ENCODE measurements around the gene GTPBP1. TPM values are rescaled to one million over a fixed set of nuclear protein-coding genes. Genes with fewer than 3 reads are reported as not detected.

The GTPBP1 gene
- total and polyA plus RNA-seq, 2 of the 13 experiments (the other 11 are each of a cell fraction or from before 2014, with no cell fraction given): 22.3 to 27.0 TPM

- TF ChIP-seq ZBTB20 (CRISPR knock-in tag; IDR thresholded peaks at IDR 0.05; ENCODE audit: borderline replicate concordance, low read depth): no peak
- 0 out of 2 replicates have a peak, but pooled peaks have one; percentile 53 for TF ChIP-seq YEATS4 (CRISPR knock-in tag; IDR thresholded peaks at IDR 0.05; ENCODE audit: borderline replicate concordance)
- TF ChIP-seq ZNF790 (CRISPR knock-in tag; IDR thresholded peaks at IDR 0.05; ENCODE audit: borderline replicate concordance): no peak
- no peak for TF ChIP-seq ATF1 (CRISPR knock-in tag; IDR thresholded peaks at IDR 0.05)
- TF ChIP-seq TBL1XR1 (IDR thresholded peaks at IDR 0.05; ENCODE audit: borderline replicate concordance, low read length, partially characterized antibody): no peak
- no peak for TF ChIP-seq MBD4 (IDR thresholded peaks at IDR 0.05; ENCODE audit: borderline replicate concordance, low read length)
- TF ChIP-seq MAX (IDR thresholded peaks at IDR 0.05): no peak; the same call in 1 of the 2 replicates
- no peak for TF ChIP-seq JUND (CRISPR knock-in tag; IDR thresholded peaks at IDR 0.05)
- TF ChIP-seq KDM6A (CRISPR knock-in tag; IDR thresholded peaks at IDR 0.05; ENCODE audit: low read depth): no peak
- no peak for TF ChIP-seq HDAC1 (CRISPR knock-in tag; IDR thresholded peaks at IDR 0.05)
- no peak for TF ChIP-seq ZSCAN5A (CRISPR knock-in tag; IDR thresholded peaks at IDR 0.05; ENCODE audit: borderline replicate concordance)
- no peak for TF ChIP-seq GABPA (IDR thresholded peaks at IDR 0.05; ENCODE audit: low read depth, low read length)
- TF ChIP-seq GABPA (CRISPR knock-in tag; IDR thresholded peaks at IDR 0.05; ENCODE audit: low read depth): peak; percentile 55; the same call in 1 of the 2 replicates
- no peak for TF ChIP-seq ZMYM3 (CRISPR knock-in tag; IDR thresholded peaks at IDR 0.05)
- no peak for TF ChIP-seq PHF20 (CRISPR knock-in tag; IDR thresholded peaks at IDR 0.05)
- TF ChIP-seq ZHX1 (CRISPR knock-in tag; IDR thresholded peaks at IDR 0.05; ENCODE audit: low read depth): no peak
- TF ChIP-seq PAXIP1 (CRISPR knock-in tag; conservative IDR thresholded peaks at IDR 0.05): no peak
- TF ChIP-seq MEIS1 (CRISPR knock-in tag; IDR thresholded peaks at IDR 0.05; ENCODE audit: borderline replicate concordance): no peak
- no peak for TF ChIP-seq RFX3 (CRISPR knock-in tag; IDR thresholded peaks at IDR 0.05)
- TF ChIP-seq HNF4A (CRISPR knock-in tag; IDR thresholded peaks at IDR 0.05): no peak
- TF ChIP-seq ZSCAN30 (CRISPR knock-in tag; IDR thresholded peaks at IDR 0.05): no peak
- TF ChIP-seq ZNF460 (CRISPR knock-in tag; IDR thresholded peaks at IDR 0.05; ENCODE audit: borderline replicate concordance): no peak
- TF ChIP-seq MED1 (CRISPR knock-in tag; IDR thresholded peaks at IDR 0.05): no peak; the same call in 1 of the 2 replicates
These were observed 48.5 kb upstream of the GTPBP1 start (continued) for GRCh38 chr22:38657045-38657909.
